Measurements from ENCODE around the gene F12.

The F12 gene

DNA sequence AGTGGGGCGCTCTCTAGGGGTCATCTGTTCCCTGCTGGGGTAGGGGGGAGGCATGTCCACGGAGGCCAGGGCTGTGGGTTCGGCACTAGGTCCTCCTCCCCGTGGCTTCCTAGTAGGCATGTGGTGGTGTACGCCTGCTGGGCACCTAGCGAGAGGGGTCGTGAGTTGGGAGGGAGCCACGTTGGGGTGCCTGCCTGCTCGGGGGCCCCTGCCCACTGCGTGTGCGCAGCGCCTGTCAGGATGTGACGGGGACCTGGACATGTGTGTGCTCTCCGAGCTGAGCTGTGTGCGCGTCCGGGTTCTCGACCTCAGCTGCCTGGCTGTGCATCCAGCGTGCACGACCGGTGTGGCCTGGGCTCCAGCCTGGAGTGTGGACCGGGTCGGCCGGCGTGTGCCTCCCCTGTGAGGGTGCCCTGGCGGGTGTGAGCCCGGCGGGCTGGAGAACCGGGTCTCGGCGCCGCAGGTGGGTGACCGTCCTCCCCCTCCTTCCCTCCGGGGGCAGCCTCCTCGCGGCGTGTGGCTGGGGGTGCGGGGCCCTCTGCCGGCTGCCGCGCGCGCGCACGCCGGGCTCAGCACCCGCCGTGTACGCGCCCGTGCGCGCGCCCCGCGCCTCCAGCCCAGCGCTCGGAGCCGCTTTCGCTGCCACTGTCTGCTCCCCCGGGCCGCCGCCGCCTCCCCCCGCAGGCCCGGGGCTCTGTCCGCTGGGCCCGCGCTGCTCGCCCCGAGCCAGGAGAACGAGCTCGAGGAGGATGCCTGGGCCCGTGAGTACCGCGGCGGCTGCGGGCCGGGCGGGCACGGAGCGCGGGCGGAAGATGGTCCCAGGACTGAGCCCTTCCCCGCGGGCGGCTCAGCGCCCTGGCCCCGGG, 37.1 kb upstream of the F12 start, which contains the start of gene PRR7:
Gene PRR7, plus strand, starts transcription at position 615 of the 866 bp plus-strand sequence. CDS start 8,254 bp downstream, outside the sequence.
- DNase-seq (ENCODE audit: low spot score): peak; percentile 71

DNA sequence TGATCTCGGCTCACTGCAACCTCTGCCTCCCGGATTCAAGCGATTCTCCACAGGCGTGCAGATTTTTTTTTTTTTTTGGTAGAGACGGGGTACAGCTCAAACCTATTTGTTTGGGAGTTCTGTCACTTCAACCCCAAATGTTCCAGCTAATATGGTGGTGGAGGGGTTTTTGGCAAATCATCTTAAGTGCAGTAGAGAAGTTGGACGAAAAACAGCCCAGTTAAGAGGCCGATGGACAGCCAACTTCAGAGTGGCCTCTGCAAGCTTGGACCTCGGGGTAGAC, 36.5 kb upstream of the F12 start:
- no peak for DNase-seq (ENCODE audit: low spot score)

GRCh38 chr5:177445052-177445916, 35.9 kb upstream of the F12 start:
- DNase-seq (ENCODE audit: low spot score): no peak

- DNase-seq (ENCODE audit: low spot score): no peak
Measured at GRCh38 chr5:177444106-177445051, 35.0 kb upstream of the F12 start.

DNA sequence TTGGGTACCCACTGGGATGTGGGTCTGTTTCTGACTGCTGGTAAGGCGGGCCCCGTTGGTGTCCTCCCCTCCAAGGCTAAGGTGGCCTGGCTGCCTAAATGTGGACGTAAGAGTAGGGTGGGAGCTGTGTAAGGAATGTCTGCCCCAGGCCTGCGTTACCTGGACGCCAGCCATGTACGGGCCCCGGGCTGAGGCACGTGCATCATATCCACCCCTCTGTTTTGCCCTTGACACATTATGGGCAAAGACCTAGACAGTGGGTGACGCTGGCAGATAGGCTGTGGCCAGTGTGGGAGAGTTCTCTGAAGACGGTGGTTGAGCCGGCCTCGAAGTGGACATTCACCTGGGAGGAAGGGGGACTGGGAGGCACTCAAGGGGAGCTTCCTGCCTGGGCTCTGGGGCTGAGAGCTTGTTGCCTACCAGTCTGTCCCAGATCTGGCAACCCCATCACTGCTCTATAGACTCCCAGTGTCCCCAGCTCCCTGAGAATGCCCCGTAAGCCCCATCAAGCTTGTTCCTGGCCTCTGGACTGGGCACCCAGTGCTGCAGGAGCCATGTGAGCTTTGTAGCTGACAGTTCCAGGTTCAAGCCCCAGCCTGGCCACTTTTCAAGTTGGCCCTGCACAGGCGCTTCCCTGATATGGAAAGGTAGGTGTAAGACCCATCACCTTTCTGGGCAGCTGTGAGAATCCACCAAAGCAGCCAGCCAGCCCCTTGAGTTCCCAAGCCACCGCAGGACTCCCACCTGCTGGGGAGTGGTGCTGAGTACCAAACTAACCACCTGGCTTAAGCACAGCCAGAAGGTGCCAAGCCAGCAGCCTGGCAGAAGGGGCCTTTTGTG, 34.0 kb upstream of the F12 start:
- DNase-seq (ENCODE audit: low spot score): no peak

DNA sequence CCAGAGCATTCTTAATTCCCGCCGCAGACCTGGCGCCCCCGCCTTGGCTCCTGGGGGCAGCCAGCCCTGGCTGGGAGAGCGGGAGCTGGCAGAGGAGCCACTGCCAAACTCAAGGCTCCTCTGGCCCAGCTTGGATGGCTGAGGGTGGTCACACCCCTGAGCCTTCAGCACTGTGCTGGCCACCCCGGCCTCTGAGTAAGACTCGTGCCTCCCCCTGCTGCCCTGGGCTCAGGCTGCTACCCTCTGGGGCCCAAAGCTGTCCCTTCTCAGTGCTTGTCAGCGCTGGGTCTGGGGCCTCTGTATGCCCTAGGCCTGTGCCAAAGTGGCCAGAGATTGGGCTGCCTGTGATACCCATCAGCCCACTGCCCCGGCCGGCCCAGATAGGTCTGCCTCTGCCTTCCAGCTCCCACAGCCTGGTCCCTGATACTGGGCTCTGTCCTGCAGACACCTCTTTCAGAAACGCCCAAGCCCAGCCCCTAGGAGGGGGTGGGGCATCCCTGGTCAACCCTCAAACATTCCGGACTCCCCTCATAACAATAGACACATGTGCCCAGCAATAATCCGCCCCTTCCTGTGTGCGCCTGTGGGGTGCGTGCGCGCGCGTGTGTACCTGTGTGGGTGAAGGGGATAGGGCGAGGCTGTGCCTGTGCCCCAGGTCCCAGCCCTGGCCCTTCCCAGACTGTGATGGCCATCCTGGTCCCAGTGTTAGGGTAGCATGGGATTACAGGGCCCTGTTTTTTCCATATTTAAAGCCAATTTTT, 32.9 kb upstream of the F12 start:
- DNase-seq (ENCODE audit: low spot score): no peak

DNA sequence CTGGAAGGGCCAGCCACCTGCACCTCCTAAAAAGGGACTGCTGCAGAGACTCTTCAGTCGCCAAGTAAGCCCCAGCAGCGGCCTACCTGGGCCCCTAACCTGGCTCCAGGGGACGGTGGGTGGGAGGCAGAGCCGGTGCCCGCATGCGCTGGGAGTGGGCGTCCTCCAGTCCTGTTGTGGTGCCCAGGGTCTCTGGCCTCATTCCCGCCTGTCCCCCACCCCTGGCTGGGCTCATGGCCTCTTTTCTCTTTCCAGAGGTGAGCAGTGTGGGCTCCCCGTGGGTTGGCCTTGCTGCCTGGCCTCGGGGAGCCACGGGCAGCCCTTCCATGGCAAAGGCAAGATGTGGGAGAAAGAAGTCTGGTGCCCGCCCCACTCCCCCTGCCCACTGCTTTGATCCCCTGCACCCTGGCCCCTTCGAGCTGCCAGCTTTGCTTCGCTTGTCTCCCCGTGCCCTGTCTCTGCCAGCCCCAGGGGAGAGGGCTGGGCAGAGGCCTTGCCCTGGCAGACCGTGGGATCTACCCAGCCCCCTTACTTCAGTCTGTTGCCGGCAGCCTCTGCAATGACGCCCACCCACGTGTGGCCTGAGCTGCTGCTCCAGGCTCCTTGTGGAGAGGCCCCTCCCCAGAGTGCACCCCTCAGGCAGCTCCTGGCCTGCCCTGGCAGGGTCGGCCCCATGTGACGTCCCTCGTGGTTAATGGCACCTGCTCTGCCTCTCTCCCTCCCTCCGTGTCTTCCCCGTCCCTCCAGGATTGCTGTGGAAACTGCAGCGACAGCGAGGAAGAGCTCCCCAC, 31.8 kb upstream of the F12 start:
- DNase-seq (ENCODE audit: low spot score): no peak

DNA sequence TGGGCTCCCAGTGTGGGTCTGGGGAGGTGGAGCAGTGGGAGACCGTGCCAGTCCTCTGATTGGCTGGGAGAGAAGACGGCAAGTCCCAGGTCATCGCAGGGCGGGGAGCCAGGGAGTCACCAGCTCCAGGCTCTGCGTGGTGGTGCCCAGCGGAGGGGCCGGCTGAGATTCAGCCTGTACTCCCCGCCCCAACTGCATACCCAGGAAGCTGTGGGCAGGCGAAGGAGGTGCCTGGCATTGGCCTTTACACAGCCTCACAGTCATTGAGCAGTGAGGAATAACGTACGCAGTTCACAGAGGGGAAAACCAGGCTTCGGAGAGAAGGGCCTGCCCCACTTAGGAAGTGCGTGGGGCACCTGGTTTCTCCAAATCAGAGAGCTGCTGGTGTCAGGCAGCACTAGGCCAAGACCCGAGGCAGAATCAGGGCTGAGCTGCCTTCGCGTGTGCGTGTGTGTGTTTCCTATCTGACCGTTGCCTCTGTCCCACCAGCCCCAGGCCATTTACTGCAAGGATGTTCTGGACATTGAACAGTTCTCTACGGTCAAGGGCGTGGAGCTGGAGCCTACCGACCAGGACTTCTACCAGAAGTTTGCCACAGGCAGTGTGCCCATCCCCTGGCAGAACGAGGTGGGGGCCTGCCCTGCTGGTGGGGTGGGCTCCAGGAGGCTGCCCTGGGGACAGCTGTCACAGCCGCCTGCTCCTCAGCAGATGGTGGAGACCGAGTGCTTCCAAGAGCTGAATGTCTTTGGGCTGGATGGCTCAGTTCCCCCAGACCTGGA, 31.0 kb upstream of the F12 start:
- DNase-seq (ENCODE audit: low spot score): no peak

DNA sequence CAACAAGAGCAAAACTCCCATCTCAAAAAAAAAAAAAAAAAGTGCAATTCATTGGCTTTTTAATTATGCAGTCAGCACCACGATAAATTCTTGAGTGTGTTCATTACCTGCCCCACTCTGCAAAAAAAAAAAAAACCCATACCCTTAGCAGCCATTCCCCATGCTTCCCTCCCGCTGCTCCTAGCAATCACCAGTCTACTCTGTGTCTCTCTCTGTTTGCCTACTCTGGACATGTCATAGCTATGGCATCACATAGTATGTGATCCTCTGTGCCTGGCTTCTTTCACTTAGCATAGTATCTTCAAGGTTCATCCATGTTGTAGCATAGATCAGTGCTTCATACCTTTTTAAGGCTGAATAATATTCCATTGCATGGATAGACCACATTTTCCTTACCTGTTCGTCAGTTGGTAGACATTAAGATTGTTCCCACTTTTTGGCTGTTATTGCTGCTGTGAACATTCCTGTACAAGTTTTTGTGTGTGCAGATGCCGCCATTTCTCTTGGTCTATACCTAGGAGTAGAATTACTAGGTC, 30.2 kb upstream of the F12 start:
- no peak for DNase-seq (ENCODE audit: low spot score)

GRCh38 chr5:177438468-177438867, 29.1 kb upstream of the F12 start:
- no peak for DNase-seq (ENCODE audit: low spot score)

- DNase-seq (ENCODE audit: low spot score): no peak
Measured at GRCh38 chr5:177437623-177438022, 28.3 kb upstream of the F12 start.

- DNase-seq (ENCODE audit: low spot score): no peak
Measured at GRCh38 chr5:177435847-177436536, 26.6 kb upstream of the F12 start.

DNA sequence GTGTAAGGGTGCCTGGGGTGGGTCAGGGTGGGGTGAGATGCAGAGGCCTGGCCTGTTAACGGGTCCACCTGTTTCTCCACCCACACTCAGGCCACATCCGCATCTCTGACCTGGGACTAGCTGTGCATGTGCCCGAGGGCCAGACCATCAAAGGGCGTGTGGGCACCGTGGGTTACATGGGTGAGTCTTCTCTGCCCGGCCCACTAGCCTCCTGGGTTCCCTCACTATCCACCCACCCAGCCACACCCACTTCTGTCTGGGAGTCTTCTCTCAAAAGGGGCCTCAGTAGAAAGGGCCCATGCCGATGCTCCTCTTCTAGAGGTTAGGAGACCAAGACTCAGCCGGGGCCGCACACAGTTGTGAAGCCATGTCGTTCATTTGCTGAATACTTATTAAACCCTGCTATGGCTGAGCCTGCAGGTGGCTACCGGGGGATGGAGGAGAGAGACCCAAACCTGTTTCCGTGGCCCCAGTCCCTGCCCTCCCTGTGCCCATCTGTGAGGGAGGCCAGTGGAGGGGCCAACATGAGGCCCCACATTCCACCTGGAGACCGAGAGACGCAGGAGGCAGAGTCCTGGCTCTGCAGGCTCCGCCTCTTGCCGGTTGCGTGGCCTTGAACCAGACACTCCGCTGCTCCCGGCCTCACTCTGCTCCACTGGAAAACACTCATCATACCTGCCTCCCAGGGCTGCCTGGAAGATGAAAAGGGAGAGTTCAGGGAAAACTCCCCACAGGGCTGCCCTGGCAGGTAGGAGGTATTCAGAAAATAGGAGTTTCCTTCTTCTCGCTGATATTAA, 25.8 kb upstream of the F12 start:
- no peak for DNase-seq (ENCODE audit: low spot score)

DNA sequence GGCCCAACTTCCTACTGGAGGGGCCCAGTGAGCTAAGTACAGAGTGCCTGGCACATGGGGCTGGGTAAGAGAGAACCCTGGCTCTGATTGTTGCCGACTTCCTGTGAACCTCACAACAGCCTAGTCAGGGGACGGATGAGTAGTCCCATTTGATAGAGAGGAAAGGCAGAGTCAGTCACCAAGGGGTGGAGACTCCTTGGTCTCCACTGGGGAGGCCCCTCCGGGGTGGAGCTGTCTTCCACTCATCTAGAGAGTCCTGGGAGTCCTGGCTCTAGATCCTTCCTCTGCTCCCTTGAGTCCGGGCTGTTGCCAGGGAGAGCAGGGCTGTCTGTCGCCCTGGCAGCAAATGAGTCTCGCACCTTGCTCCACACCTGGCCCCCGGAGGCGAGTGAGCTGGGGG, 25.1 kb upstream of the F12 start:
- no peak for DNase-seq (ENCODE audit: low spot score)

- no peak for DNase-seq (ENCODE audit: low spot score)
Measured at GRCh38 chr5:177433658-177434217, 24.4 kb upstream of the F12 start.
